ENCODE data around the gene TPRKB. TPM values are rescaled to one million over a fixed set of nuclear protein-coding genes. Genes with fewer than 3 reads are reported as not detected.

TPRKB gene
- total RNA-seq, 1 experiment from 2014 or later: 38.5 TPM

GRCh38 chr2:73707636-73708035 lies 29.5 kb downstream of the TPRKB start:
- no peak for DNase-seq (ENCODE audit: low read depth, low spot score)
- no peaks in the 10 kb centered on the region for H3K27me3 ChIP-seq (ENCODE audit: control insufficient read depth, insufficient read depth, low read length)
- POLR2A ChIA-PET: no interaction called here
- no peaks in the 10 kb centered on the region for H3K9me3 ChIP-seq (ENCODE audit: control insufficient read depth, insufficient read depth, low read depth, low read length)
- CTCF ChIA-PET: no interaction called here
- no peak overlapping the region for H3K27ac ChIP-seq (ENCODE audit: low read length)
- TF ChIP-seq POLR2AphosphoS5 (IDR thresholded peaks at IDR 0.05; ENCODE audit: low read depth, low read length): no peak
- in situ Hi-C loops (cut with HindIII; ENCODE audit: low pct_unique_long_range_greater_than_20kb, low sequenced_read_pairs) (no loop called here), intact Hi-C loops (cut with micrococcal nuclease; ENCODE audit: unreplicated experiment) (no loop called here)
- no peak overlapping the region for H3K4me3 ChIP-seq (ENCODE audit: low read depth in 2 of 2, low read length in 2 of 2)
- no peaks in the 10 kb centered on the region for H3K4me1 ChIP-seq (ENCODE audit: control insufficient read depth, insufficient read depth, low read length)
- H3K36me3 ChIP-seq (ENCODE audit: control insufficient read depth, insufficient read depth, low read length): no peaks in the 10 kb centered on the region
- no peak for ATAC-seq
- BruUV-seq (replicated peaks): no TSS peak

- Histone ChIP-seq H3K36me3 (ENCODE audit: control insufficient read depth, insufficient read depth, low read length) (no peaks in the 10 kb centered on the region), H3K9me3 (ENCODE audit: control insufficient read depth, insufficient read depth, low read depth, low read length) (no peaks in the 10 kb centered on the region), H3K27me3 (ENCODE audit: control insufficient read depth, insufficient read depth, low read length) (no peaks in the 10 kb centered on the region), H3K27ac (ENCODE audit: low read length) (no peak overlapping the region), H3K4me1 (ENCODE audit: control insufficient read depth, insufficient read depth, low read length) (no peaks in the 10 kb centered on the region), H3K4me3 (ENCODE audit: low read depth in 2 of 2, low read length in 2 of 2) (no peak overlapping the region)
- in situ Hi-C loops (cut with HindIII; ENCODE audit: low pct_unique_long_range_greater_than_20kb, low sequenced_read_pairs): no loop called here
- CTCF ChIA-PET: no interaction called here
- POLR2A ChIA-PET: interaction anchor here (0.6 kb wide), 1 partner anchor 63 kb away, joined by 3 read pairs; no protein-coding TSS in a partner anchor
- no TSS peak for BruUV-seq (replicated peaks)
- DNase-seq (ENCODE audit: low read depth, low spot score): no peak
- TF ChIP-seq SIN3A (IDR thresholded peaks at IDR 0.05; ENCODE audit: borderline replicate concordance, insufficient read depth, low read depth, low read length): no peak
- TF ChIP-seq CTCF (IDR thresholded peaks at IDR 0.05): no peak
- no peak for TF ChIP-seq POLR2AphosphoS5 (IDR thresholded peaks at IDR 0.05; ENCODE audit: low read depth, low read length)
- TF ChIP-seq REST (IDR thresholded peaks at IDR 0.05; ENCODE audit: insufficient read depth in 1 of 2, low read depth in 2 of 2, low read length in 1 of 2): no peak
- TF ChIP-seq TCF7L2 (IDR thresholded peaks at IDR 0.05; ENCODE audit: low read depth, low read length): no peak
- intact Hi-C loops (cut with micrococcal nuclease; ENCODE audit: unreplicated experiment): no loop called here
- no peak for ATAC-seq
Measured at GRCh38 chr2:73707058-73707457, 30.1 kb downstream of the TPRKB start.

GRCh38 chr2:73705091-73705490 lies 32.1 kb downstream of the TPRKB start:
- H3K36me3 ChIP-seq (ENCODE audit: control insufficient read depth, insufficient read depth, low read length): no peaks in the 10 kb centered on the region
- intact Hi-C loops (cut with micrococcal nuclease; ENCODE audit: unreplicated experiment): no loop called here
- no peaks in the 10 kb centered on the region for H3K9me3 ChIP-seq (ENCODE audit: control insufficient read depth, insufficient read depth, low read depth, low read length)
- CTCF ChIA-PET: no interaction called here
- H3K4me3 ChIP-seq (ENCODE audit: low read depth in 2 of 2, low read length in 2 of 2): no peak overlapping the region
- DNase-seq (ENCODE audit: low read depth, low spot score) (no peak), ATAC-seq (no peak)
- in situ Hi-C loops (cut with HindIII; ENCODE audit: low pct_unique_long_range_greater_than_20kb, low sequenced_read_pairs): no loop called here
- POLR2A ChIA-PET: no interaction called here
- H3K27me3 ChIP-seq (ENCODE audit: control insufficient read depth, insufficient read depth, low read length): no peaks in the 10 kb centered on the region
- no peaks in the 10 kb centered on the region for H3K4me1 ChIP-seq (ENCODE audit: control insufficient read depth, insufficient read depth, low read length)
- TF ChIP-seq POLR2AphosphoS5 (IDR thresholded peaks at IDR 0.05; ENCODE audit: low read depth, low read length) (no peak), SIN3A (IDR thresholded peaks at IDR 0.05; ENCODE audit: borderline replicate concordance, insufficient read depth, low read depth, low read length) (no peak), TCF7L2 (IDR thresholded peaks at IDR 0.05; ENCODE audit: low read depth, low read length) (no peak), REST (IDR thresholded peaks at IDR 0.05; ENCODE audit: insufficient read depth in 1 of 2, low read depth in 2 of 2, low read length in 1 of 2) (no peak), CTCF (IDR thresholded peaks at IDR 0.05) (no peak)
- no TSS peak for BruUV-seq (replicated peaks)
- H3K27ac ChIP-seq (ENCODE audit: low read length): no peak overlapping the region

Measured in Panc1 (cell line).